Measurements from ENCODE around the gene IFT122.

- TF ChIP-seq, protein P1, sequence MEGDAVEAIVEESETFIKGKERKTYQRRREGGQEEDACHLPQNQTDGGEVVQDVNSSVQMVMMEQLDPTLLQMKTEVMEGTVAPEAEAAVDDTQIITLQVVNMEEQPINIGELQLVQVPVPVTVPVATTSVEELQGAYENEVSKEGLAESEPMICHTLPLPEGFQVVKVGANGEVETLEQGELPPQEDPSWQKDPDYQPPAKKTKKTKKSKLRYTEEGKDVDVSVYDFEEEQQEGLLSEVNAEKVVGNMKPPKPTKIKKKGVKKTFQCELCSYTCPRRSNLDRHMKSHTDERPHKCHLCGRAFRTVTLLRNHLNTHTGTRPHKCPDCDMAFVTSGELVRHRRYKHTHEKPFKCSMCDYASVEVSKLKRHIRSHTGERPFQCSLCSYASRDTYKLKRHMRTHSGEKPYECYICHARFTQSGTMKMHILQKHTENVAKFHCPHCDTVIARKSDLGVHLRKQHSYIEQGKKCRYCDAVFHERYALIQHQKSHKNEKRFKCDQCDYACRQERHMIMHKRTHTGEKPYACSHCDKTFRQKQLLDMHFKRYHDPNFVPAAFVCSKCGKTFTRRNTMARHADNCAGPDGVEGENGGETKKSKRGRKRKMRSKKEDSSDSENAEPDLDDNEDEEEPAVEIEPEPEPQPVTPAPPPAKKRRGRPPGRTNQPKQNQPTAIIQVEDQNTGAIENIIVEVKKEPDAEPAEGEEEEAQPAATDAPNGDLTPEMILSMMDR (IDR thresholded peaks at IDR 0.05): no peak
- TF ChIP-seq POLR2A (IDR thresholded peaks at IDR 0.05): no peak
These were observed 1.2 kb downstream of the IFT122 start for GRCh38 chr3:129441215-129441614.

Measured in testis (tissue), 2 donors.